ENCODE data around the gene FAM200B. TPM values are rescaled to one million over a fixed set of nuclear protein-coding genes. Genes with fewer than 3 reads are reported as not detected.
A peak's percentile ranks its signal among the peaks of the same experiment; 100 is the strongest.
"Not testable (repeated sequence)": the region's sequence is repeated elsewhere in the genome, so short reads cannot be mapped to it uniquely, and the experiment has no call there.

The FAM200B gene
- polyA plus RNA-seq, 4 donors = 40.4 to 78.3 (median 55.4) TPM

DNA sequence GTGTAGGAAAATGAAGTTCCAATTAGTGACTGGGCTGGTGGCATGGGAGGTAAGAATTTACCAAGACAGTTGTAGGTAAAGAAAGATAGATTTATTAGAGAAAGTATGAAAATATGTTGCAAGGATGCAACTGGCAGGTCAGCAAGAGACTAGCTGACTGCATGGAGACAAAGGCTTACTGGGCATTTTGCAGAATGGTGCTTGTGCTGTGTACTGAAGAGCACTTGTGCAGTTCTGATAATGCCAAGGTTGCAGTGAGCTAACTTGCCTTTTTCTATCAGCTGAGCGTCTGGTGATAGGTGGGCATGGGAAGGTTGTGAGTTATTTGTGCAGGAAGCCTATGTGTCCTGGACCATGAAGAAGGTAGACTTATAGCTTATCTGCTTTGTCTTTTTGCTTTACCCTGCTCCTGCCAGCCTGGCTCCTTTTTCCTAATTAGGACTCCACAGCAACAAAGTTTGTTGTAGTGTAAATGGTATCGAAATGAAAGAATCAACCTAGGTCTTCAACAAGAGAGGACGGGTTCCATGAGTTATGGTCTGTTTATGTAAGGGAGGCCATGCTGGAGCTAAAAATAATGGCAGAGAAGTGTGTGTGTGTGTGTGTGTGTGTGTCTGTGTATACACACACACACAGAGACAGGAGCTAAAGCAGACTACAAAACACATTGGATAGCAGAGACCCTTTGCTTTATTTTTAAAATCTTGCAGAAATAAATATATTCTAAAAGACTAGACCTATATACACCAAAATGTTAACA, 36.2 kb downstream of the FAM200B start:
- H3K4me1 ChIP-seq (ENCODE audit: control insufficient read depth in 3 of 3, insufficient read depth in 2 of 3, low read depth in 1 of 3, low read length in 2 of 3) = peaks cover 0 to 3% (median 0%) of the 10 kb centered on the region in 3 donors
- no peaks in the 10 kb centered on the region for H3K9me3 ChIP-seq (ENCODE audit: control insufficient read depth in 2 of 2, insufficient read depth in 1 of 2, low read depth in 1 of 2, low read length in 1 of 2)
- no peak overlapping the region for H3K4me3 ChIP-seq (ENCODE audit: low read depth in 1 of 3, low read length in 3 of 3)
- FAIRE-seq (no peak), DNase-seq (no peak)
- 76 to 91% (median 77%) methylated on average over 3 of the region's 3 CpGs for WGBS, 3 donors
- no peaks in the 10 kb centered on the region for H3K27me3 ChIP-seq (ENCODE audit: control insufficient read depth in 3 of 3, insufficient read depth in 3 of 3, low read length in 3 of 3)
- H3K27ac ChIP-seq (ENCODE audit: low read depth in 1 of 3, low read length in 2 of 3) = no peak overlapping the region
- H3K36me3 ChIP-seq (ENCODE audit: control insufficient read depth in 3 of 3, insufficient read depth in 2 of 3, low read depth in 1 of 3, low read length in 3 of 3) = peaks cover 0 to 34% (median 2%) of the 10 kb centered on the region in 3 donors

GRCh38 chr4:15718465-15718864, 36.8 kb downstream of the FAM200B start:
- DNase-seq = no peak
- no peak for FAIRE-seq
- peaks cover 0 to 34% (median 2%) of the 10 kb centered on the region in 3 donors for H3K36me3 ChIP-seq (ENCODE audit: control insufficient read depth in 3 of 3, insufficient read depth in 2 of 3, low read depth in 1 of 3, low read length in 3 of 3)
- 79 to 90% (median 88%) methylated on average over 5 of the region's 5 CpGs for WGBS, 3 donors
- no peak overlapping the region for H3K27ac ChIP-seq (ENCODE audit: low read depth in 1 of 3, low read length in 2 of 3)
- no peaks in the 10 kb centered on the region for H3K9me3 ChIP-seq (ENCODE audit: control insufficient read depth in 2 of 2, insufficient read depth in 1 of 2, low read depth in 1 of 2, low read length in 1 of 2)
- H3K27me3 ChIP-seq (ENCODE audit: control insufficient read depth in 3 of 3, insufficient read depth in 3 of 3, low read length in 3 of 3) = no peaks in the 10 kb centered on the region
- peaks cover 0 to 3% (median 0%) of the 10 kb centered on the region in 3 donors for H3K4me1 ChIP-seq (ENCODE audit: control insufficient read depth in 3 of 3, insufficient read depth in 2 of 3, low read depth in 1 of 3, low read length in 2 of 3)
- H3K4me3 ChIP-seq (ENCODE audit: low read depth in 1 of 3, low read length in 3 of 3) = no peak overlapping the region

- H3K36me3 ChIP-seq (ENCODE audit: control insufficient read depth in 3 of 3, insufficient read depth in 2 of 3, low read depth in 1 of 3, low read length in 3 of 3) = peaks cover 0 to 34% (median 3%) of the 10 kb centered on the region in 3 donors
- H3K9me3 ChIP-seq (ENCODE audit: control insufficient read depth in 2 of 2, insufficient read depth in 1 of 2, low read depth in 1 of 2, low read length in 1 of 2) = no peaks in the 10 kb centered on the region
- no peaks in the 10 kb centered on the region for H3K27me3 ChIP-seq (ENCODE audit: control insufficient read depth in 3 of 3, insufficient read depth in 3 of 3, low read length in 3 of 3)
- peak; percentile 16 to 39 for DNase-seq
- FAIRE-seq = no peak
- H3K4me1 ChIP-seq (ENCODE audit: control insufficient read depth in 3 of 3, insufficient read depth in 2 of 3, low read depth in 1 of 3, low read length in 2 of 3) = peaks cover 0 to 3% (median 0%) of the 10 kb centered on the region in 3 donors
- no peak overlapping the region for H3K27ac ChIP-seq (ENCODE audit: low read depth in 1 of 3, low read length in 2 of 3)
- WGBS, 3 donors = 76 to 89% (median 86%) methylated on average over 7 of the region's 7 CpGs
- no peak overlapping the region for H3K4me3 ChIP-seq (ENCODE audit: low read depth in 1 of 3, low read length in 3 of 3)
Measured at GRCh38 chr4:15718959-15719358, 37.3 kb downstream of the FAM200B start.

GRCh38 chr4:15719506-15719905, 37.9 kb downstream of the FAM200B start:
- Histone ChIP-seq H3K9me3 (ENCODE audit: control insufficient read depth in 2 of 2, insufficient read depth in 1 of 2, low read depth in 1 of 2, low read length in 1 of 2) (no peaks in the 10 kb centered on the region), H3K27ac (ENCODE audit: low read depth in 1 of 3, low read length in 2 of 3) (no peak overlapping the region), H3K36me3 (ENCODE audit: control insufficient read depth in 3 of 3, insufficient read depth in 2 of 3, low read depth in 1 of 3, low read length in 3 of 3) (peaks cover 0 to 34% (median 6%) of the 10 kb centered on the region in 3 donors), H3K4me1 (ENCODE audit: control insufficient read depth in 3 of 3, insufficient read depth in 2 of 3, low read depth in 1 of 3, low read length in 2 of 3) (peaks cover 0 to 3% (median 0%) of the 10 kb centered on the region in 3 donors), H3K27me3 (ENCODE audit: control insufficient read depth in 3 of 3, insufficient read depth in 3 of 3, low read length in 3 of 3) (no peaks in the 10 kb centered on the region), H3K4me3 (ENCODE audit: low read depth in 1 of 3, low read length in 3 of 3) (no peak overlapping the region)
- no peak for DNase-seq
- WGBS, 3 donors = 84 to 90% (median 85%) methylated on average over 4 of the region's 4 CpGs
- no peak for FAIRE-seq

GRCh38 chr4:15720851-15721250, 39.2 kb downstream of the FAM200B start:
- WGBS, 3 donors = 95 to 98% (median 95%) methylated on average over 2 of the region's 2 CpGs
- Histone ChIP-seq H3K36me3 (ENCODE audit: control insufficient read depth in 3 of 3, insufficient read depth in 2 of 3, low read depth in 1 of 3, low read length in 3 of 3) (peaks cover 0 to 34% (median 6%) of the 10 kb centered on the region in 3 donors), H3K4me3 (ENCODE audit: low read depth in 1 of 3, low read length in 3 of 3) (no peak overlapping the region), H3K9me3 (ENCODE audit: control insufficient read depth in 2 of 2, insufficient read depth in 1 of 2, low read depth in 1 of 2, low read length in 1 of 2) (no peaks in the 10 kb centered on the region), H3K4me1 (ENCODE audit: control insufficient read depth in 3 of 3, insufficient read depth in 2 of 3, low read depth in 1 of 3, low read length in 2 of 3) (peaks cover 0 to 3% (median 0%) of the 10 kb centered on the region in 3 donors), H3K27ac (ENCODE audit: low read depth in 1 of 3, low read length in 2 of 3) (no peak overlapping the region), H3K27me3 (ENCODE audit: control insufficient read depth in 3 of 3, insufficient read depth in 3 of 3, low read length in 3 of 3) (no peaks in the 10 kb centered on the region)
- no peak for DNase-seq
- no peak for FAIRE-seq

DNA sequence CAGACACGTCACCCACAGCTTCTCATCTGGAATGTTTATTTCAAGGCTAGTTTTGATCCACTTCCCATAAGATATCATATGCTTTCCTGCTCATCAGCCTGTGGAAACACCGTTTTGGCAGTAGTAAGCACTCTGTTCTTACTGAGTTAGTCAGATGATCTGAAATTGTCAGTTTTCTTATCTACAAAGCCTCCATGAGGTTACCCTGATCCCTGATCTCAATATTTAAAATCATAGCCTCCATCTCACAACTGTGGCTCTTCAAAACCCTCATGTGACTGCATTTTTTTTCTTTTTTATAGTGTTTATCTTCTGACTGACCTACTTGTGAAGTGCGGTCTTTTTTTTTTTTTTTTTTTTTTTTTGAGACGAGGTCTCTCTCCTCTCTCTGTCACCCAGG, 44.0 kb downstream of the FAM200B start:
- WGBS, 3 donors = 56 to 74% (median 63%) methylated on average over 4 of the region's 4 CpGs
- Histone ChIP-seq H3K4me3 (ENCODE audit: low read depth in 1 of 3, low read length in 3 of 3) (no peak overlapping the region), H3K4me1 (ENCODE audit: control insufficient read depth in 3 of 3, insufficient read depth in 2 of 3, low read depth in 1 of 3, low read length in 2 of 3) (no peaks in the 10 kb centered on the region), H3K27me3 (ENCODE audit: control insufficient read depth in 3 of 3, insufficient read depth in 3 of 3, low read length in 3 of 3) (no peaks in the 10 kb centered on the region), H3K9me3 (ENCODE audit: control insufficient read depth in 2 of 2, insufficient read depth in 1 of 2, low read depth in 1 of 2, low read length in 1 of 2) (no peaks in the 10 kb centered on the region), H3K27ac (ENCODE audit: low read depth in 1 of 3, low read length in 2 of 3) (no peak overlapping the region), H3K36me3 (ENCODE audit: control insufficient read depth in 3 of 3, insufficient read depth in 2 of 3, low read depth in 1 of 3, low read length in 3 of 3) (peaks cover 0 to 23% (median 11%) of the 10 kb centered on the region in 3 donors)
- FAIRE-seq (no peak), DNase-seq (no peak)

- Histone ChIP-seq H3K27ac (ENCODE audit: low read depth in 1 of 3, low read length in 2 of 3) (no peak overlapping the region), H3K27me3 (ENCODE audit: control insufficient read depth in 3 of 3, insufficient read depth in 3 of 3, low read length in 3 of 3) (no peaks in the 10 kb centered on the region), H3K4me1 (ENCODE audit: control insufficient read depth in 3 of 3, insufficient read depth in 2 of 3, low read depth in 1 of 3, low read length in 2 of 3) (no peaks in the 10 kb centered on the region), H3K36me3 (ENCODE audit: control insufficient read depth in 3 of 3, insufficient read depth in 2 of 3, low read depth in 1 of 3, low read length in 3 of 3) (peaks cover 0 to 19% (median 8%) of the 10 kb centered on the region in 3 donors), H3K4me3 (ENCODE audit: low read depth in 1 of 3, low read length in 3 of 3) (no peak overlapping the region), H3K9me3 (ENCODE audit: control insufficient read depth in 2 of 2, insufficient read depth in 1 of 2, low read depth in 1 of 2, low read length in 1 of 2) (peaks cover 0 to 1% of the 10 kb centered on the region in 2 donors)
- peak; percentile 42 to 58 for DNase-seq
- 23 to 25% (median 24%) methylated on average over 3 of the region's 3 CpGs for WGBS, 3 donors
- FAIRE-seq = peak; percentile 89
Measured at GRCh38 chr4:15729910-15730533, 48.4 kb downstream of the FAM200B start.

DNA sequence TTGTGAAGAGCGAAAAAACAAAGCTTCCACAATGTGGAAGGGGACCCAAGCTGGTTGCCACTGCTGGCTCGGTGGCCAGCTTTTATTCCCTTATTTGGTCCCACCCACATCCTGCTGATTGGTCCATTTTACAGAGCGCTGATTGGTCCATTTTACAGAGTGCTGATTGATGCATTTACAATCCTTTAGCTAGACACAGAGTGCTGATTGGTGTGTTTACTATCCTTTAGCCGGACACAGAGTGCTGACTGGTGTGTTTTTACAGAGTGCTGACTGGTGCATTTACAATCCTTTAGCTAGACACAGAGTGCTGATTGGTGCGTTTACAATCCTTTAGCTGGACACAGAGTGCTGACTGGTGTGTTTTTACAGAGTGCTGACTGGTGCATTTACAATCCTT, 51.4 kb downstream of the FAM200B start:
- not testable (repeated sequence) for DNase-seq; H3K27ac ChIP-seq (ENCODE audit: low read depth in 1 of 3, low read length in 2 of 3); H3K4me3 ChIP-seq (ENCODE audit: low read depth in 1 of 3, low read length in 3 of 3); H3K9me3 ChIP-seq (ENCODE audit: control insufficient read depth in 2 of 2, insufficient read depth in 1 of 2, low read depth in 1 of 2, low read length in 1 of 2); H3K27me3 ChIP-seq (ENCODE audit: control insufficient read depth in 3 of 3, insufficient read depth in 3 of 3, low read length in 3 of 3); H3K4me1 ChIP-seq (ENCODE audit: control insufficient read depth in 3 of 3, insufficient read depth in 2 of 3, low read depth in 1 of 3, low read length in 2 of 3); FAIRE-seq
- 76 to 77% (median 76%) methylated on average over 5 of the region's 5 CpGs for WGBS, 3 donors
- peaks cover 0 to 20% (median 2%) of the 10 kb centered on the region in 3 donors for H3K36me3 ChIP-seq (ENCODE audit: control insufficient read depth in 3 of 3, insufficient read depth in 2 of 3, low read depth in 1 of 3, low read length in 3 of 3)

All from small intestine (tissue), 7 donors.